Smooth muscle cell of bladder (primary cell): Measurements from ENCODE around the gene CBLN2. TPM values are rescaled to one million over a fixed set of nuclear protein-coding genes. Genes with fewer than 3 reads are reported as not detected.

ENCODE experiments used
- total RNA-seq: library from RNA; depleted of rRNA; stranded (reverse); fragments of >200 nt; gene quantifications from 2 replicates; pipeline ENCODE4 v1.2.3, GENCODE V29; 2014

Gene CBLN2
- under 0.01 TPM in 1 of 2 replicates, not detected in the other for total RNA-seq

DNA sequence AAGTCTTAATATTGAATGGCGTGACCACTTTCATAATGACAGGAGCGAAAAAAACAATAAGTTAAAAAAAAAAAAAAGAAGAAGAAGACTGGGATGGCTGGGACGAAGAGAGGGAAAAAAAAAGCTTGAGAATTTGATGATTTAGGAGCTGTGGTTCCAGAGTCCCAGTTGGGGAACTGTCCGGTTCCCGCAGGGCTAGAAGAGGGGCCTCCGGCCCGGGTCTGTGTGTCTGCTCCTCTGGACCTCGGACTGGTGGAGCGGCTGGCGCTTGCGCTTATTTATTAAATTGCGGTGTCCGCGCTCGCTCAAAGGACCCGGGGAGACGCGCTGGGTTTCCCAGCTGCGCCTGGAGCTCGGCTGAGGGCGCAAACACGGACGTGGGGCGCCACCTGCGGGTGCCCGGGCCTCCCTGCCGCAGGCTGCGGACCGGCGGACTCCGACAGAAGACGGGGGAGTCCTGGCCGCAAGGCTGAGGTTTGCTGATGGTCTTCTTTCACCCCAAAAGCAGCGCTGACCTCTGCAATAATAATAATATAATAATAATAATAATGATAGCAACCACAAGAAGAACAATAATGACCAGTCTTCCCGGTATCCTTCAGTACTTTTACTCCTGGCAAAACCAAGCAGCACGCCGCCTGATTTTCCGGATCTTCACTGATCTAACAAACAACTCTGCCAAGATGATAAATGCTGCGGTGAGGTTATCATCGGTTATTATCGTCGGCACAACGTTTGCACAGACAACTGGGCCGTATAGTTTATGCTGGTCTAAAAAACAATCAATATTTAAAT lies at the start of gene CBLN2:
Gene CBLN2 (minus strand): TSS at position 251 of the 795 bp plus-strand sequence. CDS start 2,182 bp downstream, outside the sequence.

